Colon (tissue), 2 donors: ENCODE results near the gene ZNF605.
"Not testable (repeated sequence)": the region's sequence is repeated elsewhere in the genome, so short reads cannot be mapped to it uniquely, and the experiment has no call there.

ENCODE experiments used
- FAIRE-seq: peaks from 2 replicates; lab custom pipeline; 2012; peaks lifted over from hg19 to GRCh38; lab: Jason Lieb, UNC
- donor health status: control.
- donor health status: control.

The ZNF605 gene

DNA sequence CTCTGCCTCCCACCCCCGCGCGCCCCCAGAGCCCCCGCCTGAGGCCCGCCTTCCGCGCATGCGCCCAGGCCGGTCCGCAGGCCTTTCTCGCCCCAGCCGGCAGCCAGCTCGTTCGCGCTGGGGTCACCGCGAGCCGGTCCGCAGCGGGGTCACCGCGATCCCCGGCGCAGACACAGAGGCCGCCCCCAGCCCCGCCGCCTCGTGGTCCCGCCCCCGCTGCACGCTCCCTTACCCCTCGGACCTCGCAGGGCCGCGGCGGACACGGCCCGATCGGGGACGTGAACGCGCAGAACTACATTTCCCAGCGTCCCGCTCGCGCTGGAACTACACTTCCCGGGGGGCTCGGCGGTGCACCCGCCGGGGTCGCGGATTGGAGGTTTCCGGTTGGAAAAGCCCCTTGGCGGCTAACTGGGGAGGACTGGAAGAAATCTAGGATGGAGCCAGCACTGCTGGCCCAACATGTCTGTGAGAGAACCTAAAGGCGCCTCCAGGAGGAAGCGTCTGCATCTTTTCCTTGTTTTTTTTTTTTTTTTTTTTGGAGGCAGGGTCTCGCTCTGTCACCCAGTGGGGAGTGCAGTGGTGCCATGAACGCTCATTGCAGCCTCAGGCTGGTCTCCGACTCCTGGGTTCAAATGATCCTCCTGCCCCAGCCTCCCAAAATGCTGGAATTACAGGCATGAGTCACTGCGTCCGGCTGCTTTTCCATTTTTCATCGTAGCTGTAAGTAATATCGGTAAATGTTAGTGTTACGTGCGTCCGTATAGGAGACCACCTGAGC is at the start of gene ZNF605:
TSS of gene ZNF605 (minus strand) at position 296 of the 778 bp plus-strand sequence. CDS start 10,671 bp downstream, outside the sequence.
- FAIRE-seq: no peak

DNA sequence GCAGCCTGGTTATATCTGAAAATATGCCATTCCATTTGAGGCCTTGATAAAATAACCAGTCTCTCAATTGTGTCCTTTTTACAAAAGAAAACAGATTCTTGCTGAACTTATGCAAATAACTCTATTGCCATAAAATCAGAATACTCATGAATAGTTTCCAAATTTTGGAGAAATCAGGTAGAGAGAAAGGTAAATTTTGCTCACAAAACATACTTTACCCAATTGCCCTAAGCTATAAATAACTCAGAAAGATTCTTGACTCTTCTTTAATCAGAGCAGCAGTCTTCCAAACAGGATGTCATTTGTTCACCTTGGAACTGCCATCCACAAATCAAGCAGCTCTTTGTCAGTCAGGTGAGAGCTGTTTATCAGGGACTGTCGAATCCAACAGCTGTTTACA is 42.6 kb upstream of the ZNF605 start:
- no peak for FAIRE-seq

DNA sequence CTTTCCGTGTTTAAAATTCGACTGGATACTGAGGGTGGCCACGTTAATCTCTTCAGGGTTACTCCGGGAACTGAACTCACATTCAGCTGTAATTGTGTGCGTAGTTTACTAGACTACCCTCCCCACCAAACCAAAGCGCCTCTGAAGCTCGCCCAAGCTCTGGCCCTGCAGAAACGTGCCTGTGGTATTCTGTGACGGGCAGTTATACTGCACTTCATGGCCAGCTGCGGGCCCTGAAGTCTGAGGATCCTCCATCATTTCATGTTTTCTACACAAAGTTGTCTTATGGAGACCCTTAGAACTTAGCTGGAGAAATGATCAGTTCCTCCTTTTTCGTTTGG is 30.7 kb upstream of the ZNF605 start:
- no peak for FAIRE-seq

DNA sequence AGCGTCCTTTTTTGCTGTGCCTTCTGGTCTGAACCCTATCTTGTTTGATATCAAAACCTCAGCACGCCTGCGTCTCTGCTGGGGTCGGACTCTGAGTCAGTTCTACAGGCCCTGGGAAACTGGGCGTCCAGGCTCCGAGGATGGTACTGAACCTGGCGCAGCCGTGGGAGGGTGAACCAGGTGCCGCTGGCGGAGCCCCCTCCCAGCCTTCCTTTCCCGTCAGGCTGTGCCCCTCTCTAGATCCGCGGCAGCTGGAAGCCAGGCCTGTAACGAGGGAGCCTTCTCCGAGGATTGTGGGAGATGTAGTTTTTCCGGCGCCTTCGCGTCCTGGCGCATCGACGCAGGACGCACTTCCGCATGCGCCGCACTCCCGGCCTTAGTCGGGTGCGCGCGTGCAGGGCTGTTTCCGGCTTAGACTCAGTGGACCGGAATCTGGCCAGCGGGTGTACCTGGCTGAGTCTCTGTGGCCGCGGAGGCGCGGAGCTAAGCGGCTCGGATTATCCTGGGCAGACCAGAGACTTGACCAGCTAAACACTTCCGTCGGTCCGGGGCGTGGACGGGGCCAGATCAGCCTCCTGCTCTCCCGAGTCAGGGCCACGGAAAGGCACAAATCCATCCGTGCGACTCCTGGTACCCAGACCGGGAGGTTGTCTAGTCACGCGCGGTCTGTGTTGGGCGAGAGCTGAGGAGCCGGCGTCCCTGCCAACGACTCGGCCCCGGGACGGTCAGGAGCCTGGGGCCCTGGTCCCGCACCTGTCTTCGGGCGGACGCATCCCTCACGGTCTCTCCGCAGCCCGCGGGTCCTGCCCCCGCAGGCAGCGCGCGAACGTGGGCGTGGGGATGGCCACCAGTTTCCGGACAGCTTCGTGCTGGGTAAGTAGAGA is 30.1 kb upstream of the ZNF605 start, which contains the start of gene ZNF26:
TSS of gene ZNF26 (plus strand) at position 367 of the 884 bp plus-strand sequence. CDS start at position 841, 474 bp downstream.
- FAIRE-seq: no peak

DNA sequence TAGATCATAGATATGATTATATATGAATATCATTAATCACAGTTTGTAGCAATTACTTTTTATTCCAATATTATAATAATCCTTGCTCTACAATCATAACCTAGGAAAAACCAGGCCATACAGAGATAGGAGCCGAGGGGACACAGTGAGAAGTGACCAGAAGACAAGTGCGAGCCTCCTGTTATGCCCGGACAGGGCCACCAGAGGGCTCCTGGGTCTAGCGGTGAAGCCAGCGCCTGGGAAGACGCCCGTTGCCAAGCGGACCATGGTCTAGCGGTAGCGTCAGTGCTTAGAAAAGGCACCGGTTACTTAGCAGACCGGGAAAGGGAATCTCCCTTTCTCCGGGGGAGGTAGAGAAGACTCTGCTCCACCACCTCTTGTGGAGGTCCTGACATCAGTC is 20.8 kb upstream of the ZNF605 start:
- FAIRE-seq: not testable (repeated sequence)

DNA sequence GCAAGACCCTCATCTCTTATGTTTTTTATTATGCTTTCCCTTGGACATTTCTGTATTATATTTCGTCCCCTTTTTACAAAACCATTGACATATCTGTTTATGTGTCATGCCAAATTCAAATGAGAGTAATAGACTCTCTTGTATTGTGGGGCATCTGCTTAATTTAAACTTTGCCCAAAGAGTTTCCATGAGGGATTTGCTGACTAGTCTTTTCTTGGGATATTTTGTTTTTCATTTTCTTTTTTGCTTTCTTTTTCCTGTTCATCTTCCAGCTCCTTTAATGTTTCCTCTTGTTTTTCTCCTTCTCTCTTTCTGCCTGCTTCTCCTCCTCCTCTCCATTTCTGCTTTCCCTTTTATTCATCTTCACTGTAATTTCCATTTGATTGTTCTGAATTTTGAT is 16.3 kb upstream of the ZNF605 start:
- no peak for FAIRE-seq

DNA sequence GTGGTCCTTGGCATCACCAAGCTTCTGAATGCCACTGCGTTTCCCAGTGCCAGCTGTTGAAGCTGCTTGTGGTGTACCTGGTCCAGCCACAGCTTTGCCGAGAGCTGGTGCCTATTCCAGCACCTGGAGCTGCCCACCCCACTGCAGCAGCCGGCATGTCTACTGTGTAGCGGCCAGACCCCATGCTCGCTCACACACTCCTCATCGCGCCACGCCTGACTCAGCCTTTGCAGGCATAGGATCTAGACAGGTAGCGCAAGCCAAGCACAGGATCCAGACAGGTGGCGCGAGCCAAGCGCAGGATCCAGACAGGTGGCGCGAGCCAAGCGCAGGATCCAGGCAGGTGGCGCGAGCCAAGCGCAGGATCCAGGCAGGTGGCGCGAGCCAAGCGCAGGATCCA is 11.6 kb upstream of the ZNF605 start:
- FAIRE-seq: no peak

DNA sequence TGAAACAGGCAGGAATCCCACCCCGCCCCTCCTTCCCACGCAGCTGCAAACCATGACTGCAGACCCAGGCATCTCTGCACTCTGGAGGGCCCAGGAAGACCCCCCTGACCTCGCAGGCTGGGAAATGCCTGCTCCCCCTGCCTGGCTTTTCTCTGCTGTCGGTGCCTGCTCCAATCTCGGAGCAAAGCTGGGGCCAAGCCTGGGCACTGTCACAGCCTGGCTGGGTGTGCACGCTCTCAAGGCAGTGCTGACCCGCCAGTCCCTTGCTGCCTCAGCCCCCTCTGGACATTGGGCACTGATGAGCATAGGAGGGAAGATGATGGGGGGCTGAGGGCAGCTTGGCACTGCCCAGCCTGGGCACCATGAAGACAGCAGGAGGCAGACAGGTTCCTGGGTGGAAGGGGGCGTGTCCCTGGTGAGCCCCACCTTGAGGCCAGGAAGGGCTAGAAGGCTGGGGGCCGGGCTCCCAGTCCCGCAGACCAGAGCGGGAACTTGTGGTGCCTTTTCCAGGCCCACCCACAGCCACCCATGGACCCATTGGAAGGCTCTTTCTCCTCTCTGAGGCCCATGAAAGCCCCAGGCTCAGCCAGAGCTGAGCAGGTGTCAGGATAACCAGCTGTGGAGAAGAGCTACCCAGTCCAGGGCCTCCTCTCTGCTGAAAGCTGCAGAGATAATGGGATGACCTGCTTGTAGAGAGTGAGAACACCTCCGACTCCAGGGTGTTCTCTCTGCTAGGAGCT is 10.7 kb upstream of the ZNF605 start:
- FAIRE-seq: no peak

DNA sequence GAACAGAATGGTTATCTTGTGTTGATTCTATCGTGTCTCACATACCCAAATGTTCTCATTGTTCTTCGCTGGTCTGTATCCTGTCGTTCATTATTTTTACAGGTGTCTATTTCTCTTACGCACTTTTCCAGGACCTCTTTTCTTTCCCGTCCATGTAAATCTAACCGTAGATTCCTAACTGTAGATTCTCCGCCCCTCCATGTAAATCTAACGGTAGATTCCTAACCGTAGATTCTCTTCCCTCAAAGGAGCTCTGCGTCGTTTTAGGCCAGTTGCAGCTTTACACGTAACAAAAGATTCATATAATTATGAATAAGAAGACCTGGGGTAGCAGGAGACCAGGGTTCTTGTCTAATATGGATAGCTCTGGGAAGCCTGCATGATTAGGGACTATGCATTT is 9.7 kb upstream of the ZNF605 start:
- no peak for FAIRE-seq

DNA sequence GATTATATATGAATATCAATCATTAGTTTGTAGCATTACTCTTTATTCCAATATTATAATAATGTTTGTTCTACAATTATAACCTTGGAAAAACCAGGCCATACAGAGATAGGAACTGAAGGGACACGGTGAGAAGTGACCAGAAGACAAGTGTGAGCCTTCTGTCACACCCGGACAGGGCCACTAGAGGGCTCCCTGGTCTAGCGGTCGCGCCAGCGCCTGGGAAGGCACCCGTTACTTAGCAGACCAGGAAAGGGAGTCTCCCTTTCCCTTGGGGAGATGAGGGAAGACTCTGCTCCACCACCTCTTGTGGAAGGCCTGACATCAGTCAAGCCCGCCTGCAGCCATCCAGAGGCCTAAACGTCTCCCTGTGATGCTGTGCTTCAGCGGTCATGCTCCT is 7.8 kb upstream of the ZNF605 start:
- not testable (repeated sequence) for FAIRE-seq

DNA sequence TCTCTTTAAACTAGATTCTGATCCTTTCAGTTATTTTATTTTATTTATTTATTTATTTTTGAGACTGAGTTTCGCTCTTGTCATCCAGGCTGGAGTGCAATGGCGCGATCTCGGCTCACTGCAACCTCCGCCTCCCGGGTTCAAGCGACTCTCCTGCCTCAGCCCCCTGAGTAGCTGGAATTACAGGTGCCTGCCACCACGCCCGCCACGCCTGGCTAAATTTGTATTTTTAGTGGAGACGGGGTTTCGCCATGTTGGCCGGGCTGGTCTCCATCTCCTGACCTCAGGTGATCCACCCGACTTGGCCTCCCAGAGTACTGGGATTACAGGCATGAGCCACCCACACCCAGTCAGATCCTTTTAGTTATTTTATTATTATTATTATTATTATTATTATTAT is 5.7 kb upstream of the ZNF605 start:
- FAIRE-seq: not testable (repeated sequence)

DNA sequence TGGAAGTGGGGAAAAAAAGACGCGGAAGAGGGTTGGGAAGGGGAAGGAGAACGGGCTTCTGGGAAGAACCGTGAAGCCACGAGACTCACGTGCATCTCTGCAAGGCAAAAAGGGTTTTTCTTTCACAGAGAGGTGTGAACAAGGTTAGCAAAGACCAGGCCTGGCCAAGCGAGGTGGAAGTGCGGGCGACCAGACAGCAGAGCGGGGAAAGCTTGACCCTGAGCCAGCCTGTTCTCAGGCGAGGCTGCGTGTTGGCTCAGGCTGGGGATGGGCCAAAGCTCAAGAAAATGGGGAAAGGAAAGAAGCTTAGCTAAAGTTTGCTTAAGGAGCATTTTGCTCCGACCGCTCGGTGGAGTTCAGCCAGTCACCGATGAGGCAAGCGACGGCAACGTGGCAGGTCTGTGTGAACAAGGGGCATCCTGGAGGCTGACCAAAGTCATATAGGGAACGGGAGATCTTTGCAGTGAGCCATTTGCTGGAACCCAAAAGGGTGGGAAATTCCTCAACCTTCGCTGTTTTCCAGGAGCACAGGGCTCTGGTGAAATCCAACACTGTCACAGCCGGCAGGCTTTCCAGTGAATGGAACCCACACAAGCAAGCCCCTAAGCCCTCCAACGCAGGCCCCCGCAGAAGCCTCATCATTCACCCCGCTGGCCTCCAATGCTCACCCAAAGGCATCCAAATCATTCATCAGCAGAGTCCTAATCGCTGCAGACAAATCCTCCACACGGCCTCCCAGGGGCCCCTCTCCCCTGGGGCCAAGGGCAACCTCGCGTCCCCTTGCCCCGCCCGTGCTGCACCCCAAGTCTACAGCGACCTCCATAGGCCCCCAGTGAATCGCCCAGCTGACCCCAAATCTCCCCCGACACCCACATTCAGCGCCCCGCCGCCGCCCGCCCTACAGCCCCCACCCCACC is 754 bp downstream of the ZNF605 start:
- no peak for FAIRE-seq

DNA sequence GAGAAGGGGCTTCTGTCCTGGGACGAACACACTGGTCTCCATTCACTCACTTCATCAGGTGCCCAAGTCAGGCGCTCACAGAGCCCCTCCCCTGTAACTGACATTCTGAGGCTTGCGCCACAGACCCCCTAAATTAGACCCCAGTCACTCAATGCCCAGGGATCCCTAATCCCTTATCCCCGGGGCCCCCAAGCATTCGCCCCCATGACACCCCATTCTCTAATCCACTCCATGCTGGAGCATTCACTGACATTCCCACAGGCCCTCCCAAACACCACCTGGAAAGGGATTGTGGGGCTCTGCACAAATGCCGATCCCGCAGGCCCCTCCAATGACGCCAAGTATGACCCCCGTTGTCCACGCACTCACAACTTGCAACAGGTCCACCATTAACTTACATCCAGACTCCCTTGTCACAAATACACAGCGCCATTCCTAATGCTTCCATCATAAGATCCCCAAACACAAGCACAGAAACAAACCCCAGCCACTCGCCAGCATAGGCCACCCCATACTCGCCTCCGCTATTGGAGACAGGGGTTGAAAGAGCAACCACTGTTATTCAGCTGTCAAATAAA is 1.5 kb downstream of the ZNF605 start:
- no peak for FAIRE-seq

DNA sequence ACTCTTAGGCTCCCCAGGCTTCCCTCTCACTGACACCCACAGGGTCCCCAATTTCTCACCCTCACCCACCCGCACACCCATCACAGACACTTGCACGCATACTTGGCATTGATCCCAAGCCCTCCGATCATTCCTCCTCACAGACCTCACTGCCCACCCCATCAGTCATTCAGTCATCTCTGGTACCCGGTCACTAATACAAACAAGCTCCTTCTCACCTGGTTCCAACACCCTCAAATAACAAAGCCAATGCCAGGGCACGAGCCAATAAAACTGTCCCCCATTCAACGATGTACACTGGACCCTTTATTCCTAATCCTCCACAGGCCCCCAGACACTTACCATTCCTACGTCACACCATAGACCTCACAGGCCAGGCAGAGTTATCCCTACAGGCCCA is 2.3 kb downstream of the ZNF605 start:
- FAIRE-seq: no peak

DNA sequence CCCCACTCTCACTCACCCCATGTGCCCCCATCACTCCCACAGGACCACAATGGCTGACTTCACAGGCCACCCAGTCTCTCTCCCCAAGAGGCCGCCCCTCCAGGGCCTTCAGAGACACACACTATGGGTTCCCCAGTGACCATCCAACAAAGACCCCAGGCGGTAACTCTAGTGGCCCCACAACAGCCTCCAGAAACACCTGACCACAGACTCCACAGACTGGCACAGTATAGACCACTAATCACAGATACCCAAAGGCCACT is 3.0 kb downstream of the ZNF605 start:
- FAIRE-seq: no peak

DNA sequence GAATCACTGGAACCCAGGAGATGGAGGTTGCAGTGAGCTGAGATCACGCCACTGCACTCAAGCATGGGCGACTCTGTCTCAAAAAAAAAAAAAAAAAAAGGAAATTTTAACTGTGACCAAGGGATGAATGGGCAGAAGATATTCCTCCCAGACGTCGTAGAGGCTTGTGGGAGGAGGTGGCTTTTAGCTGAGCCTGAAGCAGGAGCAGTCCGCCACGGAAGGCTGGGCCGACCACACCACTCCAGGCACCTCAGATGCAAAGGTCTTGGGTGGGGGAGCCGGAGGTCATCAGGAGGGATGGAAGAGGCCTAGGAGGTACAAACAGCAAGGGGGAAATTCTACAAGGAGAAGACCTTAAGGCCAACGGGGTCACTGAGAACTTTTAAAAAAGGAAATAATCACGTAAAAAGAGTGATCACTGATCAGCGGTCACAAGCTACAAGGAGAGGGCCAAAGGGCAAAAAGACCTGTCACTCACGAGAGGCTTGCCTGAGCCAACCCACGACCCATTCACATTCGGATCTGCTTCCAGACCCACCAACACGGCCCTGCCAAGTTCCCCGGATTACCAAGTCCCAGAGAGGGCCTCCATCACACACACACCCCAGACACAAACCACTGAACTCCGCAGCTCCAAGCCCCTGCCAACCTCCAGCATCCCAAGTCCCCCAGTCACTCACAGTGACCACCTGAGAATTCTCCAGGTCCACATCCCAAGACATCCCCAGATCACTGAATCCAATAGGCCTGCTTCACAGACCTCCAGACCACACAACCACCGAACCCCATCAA is 3.5 kb downstream of the ZNF605 start:
- no peak for FAIRE-seq

DNA sequence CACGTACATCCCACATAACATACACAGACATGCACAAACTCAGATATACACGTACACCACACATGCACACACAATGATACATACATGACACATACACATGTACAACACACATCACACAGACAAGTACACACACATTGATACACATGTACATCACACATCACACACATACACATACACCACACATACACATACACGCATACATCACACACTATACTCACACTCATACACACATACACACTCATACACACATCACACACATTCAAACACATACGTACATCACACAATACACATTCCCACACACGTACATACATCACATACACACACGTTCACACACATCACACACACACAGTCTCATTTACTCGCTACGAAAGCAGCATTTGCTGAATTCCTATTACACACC is 4.5 kb downstream of the ZNF605 start:
- no peak for FAIRE-seq

DNA sequence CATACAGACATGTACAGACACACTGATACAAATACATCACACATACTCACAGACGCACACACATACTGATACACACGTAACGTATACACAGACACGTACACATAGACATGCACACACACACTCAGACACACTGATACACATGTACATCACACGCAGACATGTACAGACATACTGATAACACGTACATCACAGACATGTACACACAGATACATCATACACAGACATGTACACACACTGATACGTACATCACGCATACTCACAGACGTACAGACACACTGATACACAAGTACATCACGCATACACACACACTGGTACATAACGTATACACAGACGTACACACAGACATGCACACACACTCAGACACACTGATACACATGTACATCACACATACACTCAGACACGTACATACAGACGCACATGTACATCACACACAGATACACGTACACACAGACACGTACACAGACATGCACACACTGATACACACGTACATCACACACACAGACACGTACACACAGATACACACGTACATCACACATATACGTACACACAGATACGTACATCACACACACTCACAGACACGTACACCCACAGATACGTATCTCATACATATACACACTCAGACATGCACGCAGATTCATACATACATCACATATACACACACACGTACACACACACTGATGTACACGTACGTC is 5.1 kb downstream of the ZNF605 start:
- no peak for FAIRE-seq

DNA sequence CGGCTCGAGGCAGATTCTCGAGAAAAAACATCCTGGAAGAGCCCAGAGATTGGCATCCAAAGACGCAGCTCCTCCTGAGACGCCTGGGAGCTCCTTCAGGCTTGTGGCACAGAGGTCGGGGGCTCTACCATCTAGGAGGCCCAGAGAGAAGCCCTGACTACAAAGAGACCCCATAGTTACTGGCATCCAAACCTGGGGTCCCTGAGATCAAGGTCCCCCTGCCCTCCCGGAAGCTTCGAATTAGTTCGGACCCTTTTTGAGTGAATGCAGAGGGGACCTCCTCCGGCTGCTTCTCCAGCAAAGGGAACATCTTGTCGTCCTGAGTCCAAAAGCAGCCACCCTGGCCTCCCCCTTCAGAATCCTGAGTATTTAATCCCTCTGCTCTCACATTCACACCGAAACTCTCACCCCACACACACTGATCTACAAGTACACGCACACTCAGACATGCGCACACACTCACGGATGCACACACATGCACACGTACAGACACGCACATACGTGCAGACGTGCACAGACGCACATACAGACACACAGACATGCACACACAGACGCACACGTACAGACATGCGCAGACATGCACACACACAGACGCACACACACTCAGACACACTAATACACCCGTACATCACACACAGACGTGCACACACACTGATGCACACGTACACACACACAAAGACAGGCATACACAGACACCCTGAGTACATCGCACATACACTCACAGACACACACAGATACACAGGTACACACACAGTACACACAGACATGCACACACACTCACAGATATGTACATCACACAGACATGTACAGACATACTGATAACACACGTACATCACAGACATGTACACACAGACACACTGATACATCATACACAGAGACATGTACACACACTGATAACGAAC is 5.9 kb downstream of the ZNF605 start:
- no peak for FAIRE-seq
